AG08396 (cell line): ENCODE results near the gene TEDC1.

Experiments
- DNase-seq: peaks from one replicate; pipeline ENCODE4 v3.0.0; 2012; ENCODE audit warnings: low spot score, mixed read lengths

TEDC1 gene

DNA sequence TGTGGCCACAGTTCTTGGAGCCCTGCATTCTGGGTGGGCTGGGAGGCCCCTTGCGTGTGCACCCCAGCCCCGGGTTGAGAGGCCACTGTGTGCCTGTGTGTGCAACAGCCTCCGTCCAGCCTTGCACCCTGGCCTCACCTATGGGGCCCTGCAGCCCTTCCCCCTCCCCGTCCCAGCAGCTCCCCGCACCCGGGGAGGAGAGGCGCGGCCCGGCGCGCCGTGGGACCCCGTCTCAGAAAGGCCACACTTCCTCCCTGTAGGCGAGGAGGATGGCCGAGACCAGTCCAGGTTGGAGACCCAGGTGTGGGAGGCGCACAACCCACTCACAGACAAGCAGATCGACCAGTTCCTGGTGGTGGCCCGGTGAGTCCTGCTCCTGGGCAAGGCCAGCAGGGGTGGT lies 33.0 kb upstream of the TEDC1 start:
- DNase-seq: no peak

DNA sequence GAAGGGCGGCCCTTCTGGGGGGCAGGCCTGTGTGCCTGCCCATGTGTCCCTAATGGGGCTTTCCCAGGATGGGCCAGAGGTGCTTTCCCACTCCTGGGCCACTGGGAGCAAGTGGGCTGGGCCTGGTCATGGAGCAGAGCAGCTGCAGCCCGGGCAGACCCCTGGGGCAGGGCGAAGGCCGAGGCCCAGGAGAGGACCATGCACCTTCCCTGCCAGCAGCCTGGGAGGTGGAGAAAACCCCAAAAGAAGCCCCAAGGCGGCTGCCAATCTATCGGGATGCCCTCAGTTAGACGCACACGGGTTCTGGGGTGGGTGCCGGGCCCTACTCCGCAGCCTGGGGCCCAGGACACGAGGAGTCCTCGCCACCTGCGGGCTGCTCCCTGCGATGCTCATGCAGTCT lies 32.5 kb upstream of the TEDC1 start:
- DNase-seq: no peak

DNA sequence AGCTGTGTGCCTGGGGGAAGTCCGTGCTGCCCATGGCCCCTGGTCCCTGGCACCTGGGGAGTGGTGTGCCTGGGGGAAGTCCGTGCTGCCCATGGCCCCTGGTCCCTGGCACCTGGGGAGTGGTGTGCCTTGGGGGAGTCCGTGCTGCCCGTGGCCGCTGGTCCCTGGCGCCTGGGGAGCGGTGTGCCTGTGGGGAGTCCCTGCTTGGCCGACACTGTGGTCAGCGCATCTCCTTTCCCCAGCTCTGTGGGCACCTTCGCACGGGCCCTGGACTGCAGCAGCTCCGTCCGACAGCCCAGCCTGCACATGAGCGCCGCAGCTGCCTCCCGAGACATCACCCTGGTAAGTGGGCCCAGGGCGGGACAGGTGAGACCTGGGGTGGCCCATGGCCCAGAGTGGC lies 30.9 kb upstream of the TEDC1 start:
- DNase-seq: no peak

DNA sequence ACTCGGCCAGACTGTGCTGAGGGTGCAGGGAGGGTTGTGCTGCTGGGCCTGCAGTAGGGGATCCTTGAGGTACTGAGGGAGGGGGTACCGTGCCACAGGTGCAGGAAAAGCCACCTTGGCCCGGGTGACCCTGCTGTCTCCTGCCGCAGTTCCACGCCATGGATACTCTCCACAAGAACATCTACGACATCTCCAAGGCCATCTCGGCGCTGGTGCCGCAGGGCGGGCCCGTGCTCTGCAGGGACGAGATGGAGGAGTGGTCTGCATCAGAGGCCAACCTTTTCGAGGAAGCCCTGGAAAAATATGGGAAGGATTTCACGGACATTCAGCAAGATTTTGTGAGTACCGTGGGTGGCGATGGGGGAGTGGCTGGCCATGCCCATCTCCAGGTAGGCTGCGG lies 30.4 kb upstream of the TEDC1 start:
- no peak for DNase-seq

DNA sequence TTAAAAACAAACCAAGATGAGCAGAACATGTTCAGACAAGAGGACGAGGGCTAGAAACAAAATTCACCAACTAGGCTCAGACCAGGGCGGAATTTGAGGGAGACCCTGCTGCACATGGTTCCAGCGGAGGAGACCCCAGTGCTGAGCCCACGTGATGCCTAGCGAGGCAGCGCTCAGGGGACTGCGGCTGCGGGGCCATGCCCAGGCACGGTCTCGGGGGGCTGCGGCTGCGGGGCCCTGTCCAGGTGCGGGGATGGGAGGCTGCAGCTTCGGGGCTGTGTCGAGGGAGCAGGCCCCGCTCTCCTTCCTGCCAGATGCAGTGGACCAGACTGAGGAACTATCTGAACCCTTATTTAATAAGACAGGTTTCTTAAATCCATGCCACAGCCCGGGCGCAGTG lies 29.1 kb upstream of the TEDC1 start:
- no peak for DNase-seq

DNA sequence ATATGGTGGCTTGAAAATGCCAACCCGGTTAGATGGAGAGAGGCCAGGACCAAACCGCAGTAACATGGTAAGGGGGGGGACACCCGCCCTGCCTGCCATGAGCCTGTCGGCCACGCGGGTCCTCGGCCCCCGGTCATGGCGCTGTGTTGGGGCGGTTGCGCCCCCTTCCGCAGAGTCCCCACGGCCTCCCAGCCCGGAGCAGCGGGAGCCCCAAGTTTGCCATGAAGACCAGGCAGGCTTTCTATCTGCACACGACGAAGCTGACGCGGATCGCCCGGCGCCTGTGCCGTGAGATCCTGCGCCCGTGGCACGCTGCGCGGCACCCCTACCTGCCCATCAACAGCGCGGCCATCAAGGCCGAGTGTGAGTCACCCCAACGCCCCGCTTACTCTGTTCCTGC lies 26.5 kb upstream of the TEDC1 start:
- no peak for DNase-seq

DNA sequence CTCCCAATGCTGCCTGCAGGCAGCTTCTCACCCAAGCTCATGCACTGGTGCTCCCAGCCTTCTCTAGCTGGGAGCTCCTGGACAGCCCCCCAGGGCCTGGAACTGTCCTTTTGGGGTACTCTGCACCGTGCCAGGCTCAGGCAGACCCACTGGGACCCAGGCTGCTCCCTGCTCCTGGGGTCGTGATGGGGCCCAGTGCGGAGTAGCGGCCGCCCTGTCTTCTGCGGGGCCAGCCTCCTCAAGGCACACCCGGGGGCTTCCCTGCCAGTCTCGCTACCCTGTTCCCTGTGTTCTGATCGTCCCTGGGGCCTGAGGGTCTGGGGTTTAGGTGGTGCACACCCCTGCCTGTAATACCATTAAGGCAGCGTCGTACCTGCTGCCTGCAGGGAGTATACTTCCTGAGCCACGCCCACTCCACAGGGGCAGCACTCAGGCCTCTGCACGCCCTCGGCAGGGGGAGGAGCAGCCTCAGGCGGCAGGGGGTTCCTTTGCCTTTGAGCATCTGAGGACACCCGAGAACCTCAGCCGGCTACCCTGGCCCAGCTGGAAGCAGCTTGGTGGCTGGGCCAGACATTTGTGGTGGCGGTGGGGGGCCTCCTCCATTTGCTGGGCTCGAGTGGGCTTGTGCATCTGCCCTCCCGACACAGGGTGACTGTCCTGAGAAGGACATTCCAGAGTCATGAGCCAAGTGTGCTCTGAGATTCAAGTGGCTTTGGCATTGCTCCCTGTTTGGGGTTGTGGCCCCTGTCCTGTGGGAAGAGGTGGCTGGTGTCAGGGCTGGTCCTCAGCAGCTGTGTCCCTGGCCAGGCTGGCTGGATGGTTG lies 25.6 kb upstream of the TEDC1 start:
- peak; percentile 70 for DNase-seq

DNA sequence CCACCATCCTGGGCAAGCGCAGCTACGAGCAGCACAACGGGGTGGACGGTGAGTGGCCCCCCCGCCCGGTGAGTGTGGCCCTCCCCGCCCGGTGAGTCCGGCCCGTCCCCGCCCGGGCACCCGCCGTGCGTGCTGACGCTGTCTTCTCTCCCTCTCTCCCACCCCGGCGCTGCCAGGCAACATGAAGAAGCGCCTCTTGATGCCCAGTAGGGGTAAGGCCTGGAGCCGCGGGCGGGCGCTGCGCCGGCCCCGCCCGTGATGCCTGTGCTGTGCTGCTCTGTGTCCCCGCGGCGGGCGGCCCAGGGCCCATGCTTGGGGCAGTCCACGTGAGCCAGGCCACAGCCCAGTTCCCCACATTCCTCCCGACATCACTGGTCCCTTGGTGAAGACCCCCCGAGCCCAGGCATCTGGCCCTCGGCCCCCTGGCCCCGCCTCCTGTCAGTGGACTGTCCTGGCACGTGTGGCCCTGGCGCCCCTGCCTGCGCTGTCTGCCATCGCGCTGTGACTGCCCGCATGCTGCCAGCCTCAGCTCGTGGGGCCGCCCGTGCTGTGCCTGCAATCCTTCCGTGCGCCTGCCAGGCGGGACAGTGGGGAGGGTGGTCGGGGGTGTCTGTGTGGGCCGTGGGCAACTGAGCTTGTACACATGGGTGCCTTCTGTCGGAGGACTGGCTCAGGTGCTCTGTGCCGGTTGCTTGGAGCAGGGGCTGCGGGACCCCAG lies 24.4 kb upstream of the TEDC1 start:
- no peak for DNase-seq

DNA sequence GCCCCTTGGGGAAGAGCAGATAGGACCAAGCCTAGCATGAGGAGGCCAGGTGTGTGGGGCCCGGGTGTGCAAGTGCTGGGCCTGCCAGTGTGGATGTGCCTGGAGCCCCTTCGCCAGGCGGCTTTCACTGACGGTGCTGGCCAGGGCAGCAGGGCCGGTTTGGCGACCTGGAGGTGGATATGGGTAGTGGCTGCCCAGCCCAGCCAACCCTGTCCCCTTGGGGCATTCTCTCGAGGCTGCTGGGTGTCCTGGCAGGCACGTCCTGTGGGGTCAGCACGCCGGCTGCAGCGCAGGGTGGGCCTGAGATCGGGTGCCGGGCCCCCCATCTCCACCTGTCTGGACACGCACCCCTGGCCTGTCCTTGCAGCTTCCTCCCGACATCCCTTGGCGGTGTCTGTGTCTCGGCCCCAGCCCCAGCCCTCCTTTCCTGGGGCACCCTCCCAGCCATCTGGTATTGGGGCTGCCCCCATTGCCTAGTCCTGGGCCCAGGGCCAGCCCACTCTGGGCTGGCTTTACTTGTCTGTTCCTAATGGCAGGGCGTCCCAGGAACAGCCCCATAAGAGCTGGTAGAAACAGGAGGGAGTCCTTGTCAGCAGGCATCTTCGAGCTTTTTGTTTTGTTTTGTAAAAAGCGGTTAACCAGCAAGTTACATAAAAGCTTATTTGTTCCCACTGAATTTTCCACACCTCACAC lies 23.7 kb upstream of the TEDC1 start:
- no peak for DNase-seq

DNA sequence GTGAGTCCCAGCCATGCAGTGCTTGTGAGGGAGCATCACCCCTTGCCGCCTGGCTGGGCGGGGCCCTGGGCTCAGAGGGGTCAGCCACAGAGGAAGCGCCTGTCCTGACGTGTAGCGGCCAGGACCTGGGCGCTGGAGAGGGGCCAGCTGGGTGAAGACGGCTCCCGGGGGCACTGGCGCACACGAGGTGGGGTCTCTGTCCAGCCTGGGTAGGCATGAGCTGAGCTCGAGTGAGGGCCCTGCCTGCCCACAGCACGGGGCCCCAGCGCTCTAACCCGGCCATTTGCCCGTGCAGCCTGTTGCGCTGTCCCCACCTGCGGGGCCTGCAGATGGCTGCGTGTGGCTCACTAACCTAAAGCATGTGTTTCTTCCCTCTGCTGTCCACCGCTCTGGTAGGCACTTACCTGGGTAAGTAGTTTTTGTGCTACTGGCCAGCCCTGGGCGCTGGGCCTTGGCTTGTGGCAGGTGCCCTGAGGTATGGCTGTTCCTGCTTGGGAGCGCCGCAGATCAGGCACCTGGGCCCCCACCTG lies 23.0 kb upstream of the TEDC1 start:
- DNase-seq: no peak

DNA sequence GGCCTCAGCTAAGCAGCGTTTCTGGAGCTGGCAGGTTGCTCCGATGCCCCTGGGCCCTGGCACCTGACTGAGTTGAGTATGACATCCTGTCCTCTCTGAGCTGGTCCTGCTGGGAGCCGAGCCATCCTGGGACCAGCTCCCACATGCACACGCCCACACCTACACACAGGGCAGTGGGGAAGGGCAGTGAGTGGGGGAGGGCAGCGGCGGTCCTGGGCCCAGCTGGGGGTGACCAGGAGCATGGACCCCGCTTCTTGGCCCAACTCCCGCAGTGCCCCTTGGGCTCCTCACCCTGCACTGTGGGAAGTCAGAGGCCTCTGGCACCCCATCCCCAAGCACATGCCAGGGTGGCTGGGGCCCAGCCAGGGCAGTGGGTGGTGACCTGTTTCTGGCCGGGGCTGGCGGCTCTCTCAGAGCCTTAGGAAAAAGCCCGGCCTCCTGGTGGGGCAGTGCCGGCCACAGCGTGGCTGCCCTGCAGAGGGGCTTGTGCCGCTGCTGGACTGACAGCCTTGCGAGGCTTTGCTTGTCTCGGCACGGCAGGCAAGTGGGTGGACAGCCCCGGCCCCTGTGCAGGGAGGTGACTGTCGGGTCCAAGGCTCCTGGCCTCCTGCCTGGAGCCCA lies 22.3 kb upstream of the TEDC1 start:
- no peak for DNase-seq

DNA sequence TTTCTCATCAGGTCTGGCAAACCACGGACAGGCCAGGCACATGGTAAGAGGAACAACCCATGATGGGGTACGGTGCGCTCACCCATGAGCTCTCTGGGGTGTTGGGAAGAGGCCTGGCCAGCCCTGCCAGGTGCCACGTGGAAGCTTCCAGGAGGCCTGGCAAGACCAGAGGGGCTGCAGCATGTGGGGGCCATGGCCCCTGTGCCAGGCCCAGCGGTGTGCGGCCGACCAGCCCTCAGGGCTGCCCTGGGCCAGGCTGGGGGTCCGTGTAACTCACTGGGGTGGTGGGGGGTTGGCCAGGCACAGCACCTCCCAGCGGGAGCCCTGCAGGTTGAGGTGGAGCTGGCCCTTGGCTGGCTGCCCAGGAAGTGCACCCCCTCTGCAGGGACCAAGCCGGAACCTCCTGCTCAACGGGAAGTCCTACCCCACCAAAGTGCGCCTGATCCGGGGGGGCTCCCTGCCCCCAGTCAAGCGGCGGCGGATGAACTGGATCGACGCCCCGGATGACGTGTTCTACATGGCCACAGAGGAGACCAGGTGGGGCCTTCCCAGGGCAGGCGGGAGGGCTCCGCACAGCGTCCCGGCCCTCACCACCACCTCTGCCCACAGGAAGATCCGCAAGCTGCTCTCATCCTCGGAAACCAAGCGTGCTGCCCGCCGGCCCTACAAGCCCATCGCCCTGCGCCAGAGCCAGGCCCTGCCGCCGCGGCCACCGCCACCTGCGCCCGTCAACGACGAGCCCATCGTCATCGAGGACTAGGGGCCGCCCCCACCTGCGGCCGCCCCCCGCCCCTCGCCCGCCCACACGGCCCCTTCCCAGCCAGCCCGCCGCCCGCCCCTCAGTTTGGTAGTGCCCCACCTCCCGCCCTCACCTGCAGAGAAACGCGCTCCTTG lies 21.3 kb upstream of the TEDC1 start:
- no peak for DNase-seq

DNA sequence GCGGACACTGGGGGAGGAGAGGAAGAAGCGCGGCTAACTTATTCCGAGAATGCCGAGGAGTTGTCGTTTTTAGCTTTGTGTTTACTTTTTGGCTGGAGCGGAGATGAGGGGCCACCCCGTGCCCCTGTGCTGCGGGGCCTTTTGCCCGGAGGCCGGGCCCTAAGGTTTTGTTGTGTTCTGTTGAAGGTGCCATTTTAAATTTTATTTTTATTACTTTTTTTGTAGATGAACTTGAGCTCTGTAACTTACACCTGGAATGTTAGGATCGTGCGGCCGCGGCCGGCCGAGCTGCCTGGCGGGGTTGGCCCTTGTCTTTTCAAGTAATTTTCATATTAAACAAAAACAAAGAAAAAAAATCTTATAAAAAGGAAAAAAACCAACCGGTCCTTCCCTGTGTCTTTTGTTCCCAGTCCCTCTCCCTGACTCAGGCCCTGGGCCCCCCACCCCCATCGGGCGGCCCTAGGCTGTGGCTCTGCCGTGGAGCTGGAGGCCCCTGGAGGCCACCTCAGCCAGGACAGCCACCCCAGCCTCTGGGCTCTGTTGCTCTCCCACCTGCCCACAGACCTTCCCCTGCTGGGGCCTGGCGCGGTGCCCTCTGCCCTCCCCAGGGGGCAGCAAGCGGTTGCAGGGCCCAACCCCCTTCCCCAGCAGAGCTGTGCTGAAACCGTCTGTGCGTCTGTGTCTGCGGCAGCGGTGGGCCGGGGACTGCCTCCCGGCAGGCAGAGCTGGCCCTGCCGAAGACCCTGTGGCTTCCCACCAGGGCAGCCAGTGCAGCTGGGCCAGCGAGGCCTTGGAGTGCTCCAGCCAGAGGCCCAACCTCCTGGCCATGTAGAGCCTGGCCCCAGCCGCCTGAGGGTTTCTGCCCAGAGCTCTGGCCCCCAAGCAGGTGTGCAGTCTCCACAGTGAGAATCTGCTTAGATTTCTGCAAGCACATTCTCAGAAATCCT lies 20.4 kb upstream of the TEDC1 start:
- no peak for DNase-seq

DNA sequence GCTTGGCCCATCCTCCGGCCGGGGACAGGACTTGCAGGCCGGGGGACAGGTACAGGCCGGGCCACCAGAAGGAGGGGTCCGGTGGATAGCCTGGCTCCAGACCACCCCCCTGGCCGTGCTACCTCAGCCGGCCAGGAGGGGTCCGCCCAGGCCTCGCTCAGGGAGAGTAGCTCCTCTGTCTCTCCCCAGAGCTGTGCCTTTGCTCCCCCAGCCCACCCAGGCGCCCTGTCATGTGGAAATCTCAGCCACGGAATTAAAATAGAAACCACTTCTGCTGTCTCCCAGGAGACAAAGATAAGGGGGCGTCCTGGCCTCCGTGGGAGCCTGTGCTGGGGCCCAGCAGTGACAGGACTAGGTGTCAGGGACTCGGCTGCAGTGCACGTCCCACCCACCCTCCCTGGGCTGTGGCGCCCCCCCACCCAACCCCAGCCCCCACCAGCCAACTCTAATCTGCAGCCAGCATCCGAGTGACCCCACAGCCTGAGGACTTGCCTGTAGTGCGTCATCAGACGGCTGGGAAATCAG lies 19.7 kb upstream of the TEDC1 start:
- no peak for DNase-seq

DNA sequence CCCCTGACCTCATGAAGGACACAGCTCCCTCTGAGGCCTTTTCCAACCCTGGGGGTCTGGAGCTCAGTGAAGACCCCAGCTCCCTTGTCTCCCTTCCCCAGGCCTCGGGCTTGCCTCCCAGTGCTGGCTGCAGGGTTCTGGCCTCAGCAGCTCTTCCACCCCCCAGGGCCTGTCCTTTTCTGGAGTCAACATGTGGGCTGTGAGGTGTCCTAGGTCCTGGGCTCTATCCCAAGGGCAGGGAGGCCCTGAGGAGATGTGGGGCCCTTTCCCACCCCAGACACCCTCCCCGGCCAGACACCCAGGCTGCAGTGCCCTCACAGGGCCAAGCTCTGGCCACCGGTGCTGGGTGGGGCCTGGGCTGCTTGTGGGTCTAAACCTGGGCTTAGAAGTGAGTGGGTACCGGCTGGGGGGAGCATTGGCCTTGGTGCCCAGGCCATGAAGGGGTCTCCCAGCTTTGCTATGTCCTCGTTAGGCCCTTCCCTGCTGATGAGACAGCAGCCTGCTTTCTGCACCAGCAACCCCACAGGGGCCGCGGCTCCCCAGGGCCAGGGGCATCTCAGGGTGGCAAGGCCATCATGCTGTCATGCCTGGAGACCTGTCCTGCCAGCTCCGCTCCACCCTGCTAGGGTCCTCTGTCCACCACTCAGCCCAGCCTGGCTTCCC lies 19.1 kb upstream of the TEDC1 start:
- no peak for DNase-seq

DNA sequence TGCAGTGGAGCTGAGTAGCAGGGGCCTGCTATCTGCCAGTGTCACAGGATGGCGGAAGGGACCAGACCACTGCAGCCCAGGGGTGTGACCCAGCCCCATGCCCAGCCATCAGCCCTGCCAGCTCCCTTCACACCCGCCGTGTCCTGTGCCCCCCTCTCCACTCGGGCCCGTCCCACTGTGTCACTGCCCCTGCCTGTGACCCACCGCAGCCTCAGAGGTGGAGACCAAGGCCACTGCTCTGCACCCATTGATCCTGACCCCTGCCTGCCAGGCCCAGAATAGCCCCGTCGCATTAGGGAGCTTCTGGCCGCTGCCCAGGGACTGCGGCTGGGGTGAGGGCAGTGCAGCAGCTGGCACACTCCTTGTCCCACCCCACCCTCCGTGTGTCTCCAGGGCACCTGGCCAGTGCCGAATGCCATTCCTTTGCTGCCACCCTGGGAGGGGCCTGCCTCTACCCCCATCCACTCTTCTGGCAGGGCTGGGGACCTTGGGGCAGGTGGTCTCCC lies 18.5 kb upstream of the TEDC1 start:
- DNase-seq: no peak

DNA sequence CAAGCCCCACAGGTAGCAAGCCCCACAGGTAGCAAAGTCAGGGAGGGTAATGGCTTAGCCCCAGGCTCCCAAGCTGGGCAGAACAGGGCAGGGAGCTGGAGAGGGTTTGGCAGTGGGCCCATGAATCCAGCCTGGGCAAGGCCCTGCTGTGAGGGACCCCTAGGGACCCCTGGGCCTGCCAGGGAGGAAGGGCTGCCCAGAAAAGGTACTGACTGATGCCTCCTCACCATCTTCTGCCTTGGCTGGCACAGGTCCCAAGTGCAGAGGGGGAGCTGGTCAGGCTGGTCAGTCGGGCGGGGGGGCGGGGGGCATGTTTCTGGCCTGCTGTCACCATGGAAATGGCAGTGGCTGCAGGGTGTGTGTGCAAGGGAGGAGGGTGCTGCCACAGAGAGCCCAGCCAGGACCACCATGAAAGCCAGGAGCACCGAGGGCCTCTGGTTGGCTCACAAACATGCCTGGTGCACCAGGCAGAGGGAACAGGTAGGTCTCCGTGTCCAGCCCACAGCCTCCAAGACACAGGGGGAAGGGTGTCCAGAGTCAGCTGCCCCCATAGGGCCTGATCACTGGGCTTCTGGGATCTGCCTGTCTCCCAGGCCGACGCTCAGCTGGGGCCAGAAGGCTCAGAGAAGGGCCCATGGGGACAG lies 17.9 kb upstream of the TEDC1 start:
- peak; percentile 60 for DNase-seq

DNA sequence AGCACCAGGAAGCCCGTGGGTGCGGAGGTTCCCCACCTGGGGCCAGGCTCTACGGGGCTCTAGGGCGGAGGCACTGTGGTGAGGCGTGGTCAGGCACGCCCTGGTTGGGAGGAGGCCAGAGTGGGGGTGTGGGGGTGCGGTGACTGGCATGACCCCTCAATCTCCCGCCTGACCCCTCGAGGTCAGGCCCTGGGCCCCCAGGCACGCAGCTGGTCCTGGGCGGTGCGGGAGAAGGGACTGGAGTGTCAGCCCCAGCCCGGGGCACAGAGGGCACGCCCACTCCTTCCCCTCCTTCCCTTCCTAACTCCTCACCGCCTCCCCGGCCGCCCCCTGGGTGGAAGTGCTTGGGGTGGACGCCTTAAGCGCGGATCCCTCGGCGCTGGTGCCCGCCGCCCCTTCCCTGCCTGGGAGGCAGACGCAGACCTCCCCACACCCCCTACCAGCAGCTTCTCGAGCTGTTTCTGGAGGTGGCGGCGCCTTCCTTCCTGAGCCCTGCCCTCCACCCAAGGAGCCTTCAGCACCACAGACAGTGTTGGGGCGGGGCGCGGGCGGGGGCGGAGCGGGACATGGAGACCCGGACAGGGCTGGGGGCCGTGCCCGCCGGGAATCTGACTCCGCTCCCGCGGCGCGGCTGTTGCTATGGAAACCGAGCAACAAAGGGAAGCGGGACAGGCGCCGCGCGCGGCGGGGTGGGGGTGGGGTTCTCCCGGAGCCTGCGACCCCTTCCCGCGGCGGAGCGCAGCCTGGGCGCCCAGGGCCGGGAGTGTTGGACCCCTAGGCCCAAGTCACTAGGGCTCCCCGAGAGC lies 17.2 kb upstream of the TEDC1 start:
- peak; percentile 95 for DNase-seq
